Right ventricle myocardium superior (tissue), 1 donor: ENCODE data around the gene SYNRG. TPM values are rescaled to one million over a fixed set of nuclear protein-coding genes. Genes with fewer than 3 reads are reported as not detected.

Experiments used
- ATAC-seq: fragments of 200-7000 bp; cut with Tn5 transposase; one replicate; pipeline ENCODE4 v1.9.1; 2020; ENCODE audit warnings: mild to moderate bottlenecking; ENCODE audit not compliant: poor library complexity
- DNase-seq: peaks from one replicate; pipeline ENCODE4 v3.0.0-alpha.2; 2020
- intact Hi-C: fragments of 100-400 bp; cut with DNase I; formaldehyde crosslinking; loops from one replicate; pipeline ENCODE4 v1.11.2; 2022
- total RNA-seq: library from RNA; stranded (reverse); fragmentation: NEBNext Ultra II Directional; extraction: Animal tissue kit (Norgen Biotek cat#: 25700); gene quantifications from one replicate; pipeline ENCODE4 v1.2.1, GENCODE V29; 2021
- donor health status: DM: no; HTN: yes; CAD: no; lungs with severe emphysema.

SYNRG gene
- total RNA-seq, 1 donor from 2014 or later, result 32.6 TPM

DNA sequence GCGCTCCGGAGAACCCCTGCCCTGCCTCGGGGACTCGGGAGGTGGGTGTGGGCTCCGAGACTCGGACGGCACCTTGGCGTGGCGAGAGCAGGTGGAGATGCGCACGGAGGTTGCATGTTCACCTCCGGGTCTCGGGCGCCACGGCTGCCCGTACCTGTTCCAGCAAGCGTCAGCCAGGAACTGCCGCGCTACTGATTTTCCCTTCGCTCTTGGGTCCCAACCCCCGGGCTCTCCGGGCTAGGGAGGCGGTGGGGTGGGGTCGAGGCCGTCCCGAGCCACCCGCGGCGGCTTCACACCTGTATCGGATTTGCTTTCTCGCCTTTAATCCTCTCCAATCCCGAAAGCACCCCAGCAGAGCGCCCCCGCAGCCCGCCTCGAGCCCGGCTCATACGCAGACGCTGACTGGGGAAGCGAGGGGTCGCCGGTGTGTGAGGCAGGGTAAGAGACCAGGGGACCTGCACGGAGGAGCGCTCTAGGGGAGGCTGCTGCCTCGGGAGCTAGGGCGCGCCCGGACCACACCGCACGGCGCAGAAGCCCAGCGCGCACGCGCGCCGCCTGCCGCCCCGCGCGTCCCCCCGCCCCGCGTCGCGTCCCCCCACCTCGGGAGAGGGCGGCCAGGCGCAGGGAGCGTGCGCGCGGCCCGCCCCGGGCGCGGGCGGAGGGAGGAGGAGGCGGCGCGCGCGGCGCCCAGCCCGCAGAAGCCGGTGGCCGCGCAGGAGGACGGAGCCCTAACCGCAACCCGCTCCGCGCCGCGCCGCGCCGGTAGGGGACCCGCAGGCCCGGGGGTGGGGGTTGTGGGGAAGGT is 119.8 kb downstream of the SYNRG start, which contains the start of gene DUSP14:
Gene DUSP14 (plus strand): TSS at position 695 of the 805 bp plus-strand sequence. CDS start 22,382 bp downstream, outside the sequence.
- peak; percentile 87 for DNase-seq
- intact Hi-C loops, result no loop called here
- peak; percentile 89 for ATAC-seq

DNA sequence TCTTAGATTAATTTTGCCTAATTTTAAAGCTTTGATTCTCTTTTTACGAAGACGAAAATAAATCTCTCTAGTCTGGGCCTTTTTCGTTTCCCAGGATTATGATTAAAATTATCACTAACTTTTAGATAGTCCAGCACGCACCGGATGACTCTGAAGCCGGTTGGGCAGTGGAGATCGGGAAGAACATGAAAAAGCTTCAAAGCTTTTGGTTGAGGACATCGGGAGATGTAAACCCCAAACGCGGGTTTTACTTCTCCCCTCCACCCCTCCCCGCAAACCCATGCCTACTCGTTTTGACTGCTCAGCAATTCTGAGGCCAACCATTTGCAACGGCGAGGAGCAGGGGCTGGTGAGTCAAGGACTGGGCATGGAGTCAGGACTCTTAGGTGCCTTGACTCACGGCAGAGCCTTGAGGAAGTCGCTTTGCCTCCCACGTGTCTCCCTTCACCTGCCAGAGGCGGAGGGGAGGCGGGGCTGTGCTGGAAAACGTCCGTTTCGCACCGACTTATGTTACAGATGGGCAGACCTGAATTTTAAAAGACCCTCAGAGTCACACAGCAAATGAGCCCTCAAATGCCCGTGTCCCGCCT is 120.5 kb downstream of the SYNRG start:
- intact Hi-C loops, result no loop called here
- DNase-seq (peak; percentile 66), ATAC-seq (peak; percentile 47)

DNA sequence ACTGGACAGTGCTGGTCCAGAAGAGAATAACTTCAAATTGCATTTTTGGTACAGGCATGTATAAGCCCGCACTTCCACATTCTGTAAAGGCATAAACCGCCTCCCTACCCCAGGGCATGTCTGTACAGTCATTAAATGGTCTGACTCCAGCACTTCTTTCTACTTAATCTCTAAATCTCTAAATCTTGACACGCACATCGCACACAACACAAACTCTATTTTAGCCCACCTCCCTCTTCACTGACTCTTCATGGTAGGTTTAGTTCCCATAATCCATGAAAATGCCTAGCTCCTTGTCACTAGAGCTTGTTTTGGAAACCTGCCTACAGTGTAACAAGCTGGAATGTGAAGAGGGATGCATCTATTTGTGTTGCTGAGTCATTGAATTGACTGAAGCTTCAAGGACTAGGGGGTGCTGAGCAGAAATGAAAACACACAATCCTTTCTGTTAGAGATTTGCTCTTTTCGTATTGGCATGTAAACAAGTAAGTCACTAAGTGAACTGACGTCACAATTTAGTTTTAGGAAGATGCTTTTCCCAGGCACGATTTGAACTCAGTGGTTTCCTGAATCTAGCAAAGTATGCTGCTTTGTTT is 121.1 kb downstream of the SYNRG start:
- intact Hi-C loops, result no loop called here
- peak; percentile 42 for ATAC-seq
- DNase-seq, result no peak

DNA sequence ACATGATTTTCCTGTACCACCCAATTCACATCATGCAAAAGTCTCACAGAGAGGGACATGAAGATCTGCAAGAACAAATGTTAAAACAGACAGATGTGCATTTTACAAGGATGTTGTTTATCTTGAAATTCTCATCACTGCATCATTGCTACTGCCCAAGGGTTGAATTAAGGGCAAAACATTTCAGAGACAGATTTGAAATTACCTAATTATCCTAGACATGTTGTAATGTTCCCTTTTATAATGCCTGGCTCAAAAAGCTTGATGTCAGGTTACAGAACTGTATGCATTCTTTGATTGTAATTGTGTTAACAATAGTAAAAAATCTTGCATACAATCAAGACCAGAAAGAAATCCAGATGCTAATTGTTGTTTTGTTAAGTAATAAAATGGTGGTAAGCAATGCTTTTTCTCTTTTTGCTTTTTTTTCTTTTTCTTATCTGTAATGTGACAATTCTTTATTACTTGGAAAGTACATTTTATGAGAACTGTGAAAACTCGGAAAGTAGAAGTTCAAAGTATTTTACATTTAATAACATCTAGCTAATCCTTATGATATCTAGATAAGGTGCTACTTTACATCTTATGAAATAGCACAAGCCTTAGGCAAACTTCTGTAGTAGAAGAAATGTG is 123.2 kb downstream of the SYNRG start:
- DNase-seq (no peak), ATAC-seq (no peak)
- intact Hi-C loops, result no loop called here

DNA sequence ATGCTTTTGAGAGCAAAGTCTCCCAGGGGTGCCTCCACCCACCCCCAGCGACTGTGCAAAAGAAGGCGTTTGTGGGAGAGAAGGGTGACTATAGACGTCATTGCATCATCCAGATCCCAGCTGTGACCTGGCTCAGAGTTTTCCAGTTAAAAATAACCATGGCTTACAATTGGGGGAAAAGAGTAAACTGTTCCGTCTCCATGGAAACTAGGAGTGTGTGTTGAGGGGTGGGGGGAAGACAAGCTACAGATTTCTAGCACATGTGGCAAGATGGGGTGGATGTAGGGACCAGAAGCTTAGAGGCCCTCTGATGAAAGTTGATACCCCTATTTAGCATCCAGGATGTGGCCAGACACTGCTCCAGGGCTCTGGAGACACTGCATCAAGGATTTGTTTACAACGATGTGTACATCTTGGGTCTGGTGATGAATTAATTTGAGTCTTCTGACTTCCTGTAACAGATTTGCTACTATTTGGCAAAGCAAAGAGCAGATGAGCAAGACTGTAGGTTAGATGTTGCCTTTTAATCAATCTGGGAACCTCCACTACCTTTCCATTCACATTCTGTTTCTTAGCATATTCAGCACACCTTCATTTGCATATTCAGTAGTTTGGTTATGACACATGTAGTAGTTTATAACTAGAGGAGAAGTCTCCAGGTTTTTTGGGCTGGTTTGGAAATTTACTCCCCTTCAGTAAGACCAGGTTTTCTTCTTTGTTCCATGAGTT is 125.7 kb downstream of the SYNRG start:
- intact Hi-C loops, result no loop called here
- DNase-seq (no peak), ATAC-seq (peak; percentile 33)

DNA sequence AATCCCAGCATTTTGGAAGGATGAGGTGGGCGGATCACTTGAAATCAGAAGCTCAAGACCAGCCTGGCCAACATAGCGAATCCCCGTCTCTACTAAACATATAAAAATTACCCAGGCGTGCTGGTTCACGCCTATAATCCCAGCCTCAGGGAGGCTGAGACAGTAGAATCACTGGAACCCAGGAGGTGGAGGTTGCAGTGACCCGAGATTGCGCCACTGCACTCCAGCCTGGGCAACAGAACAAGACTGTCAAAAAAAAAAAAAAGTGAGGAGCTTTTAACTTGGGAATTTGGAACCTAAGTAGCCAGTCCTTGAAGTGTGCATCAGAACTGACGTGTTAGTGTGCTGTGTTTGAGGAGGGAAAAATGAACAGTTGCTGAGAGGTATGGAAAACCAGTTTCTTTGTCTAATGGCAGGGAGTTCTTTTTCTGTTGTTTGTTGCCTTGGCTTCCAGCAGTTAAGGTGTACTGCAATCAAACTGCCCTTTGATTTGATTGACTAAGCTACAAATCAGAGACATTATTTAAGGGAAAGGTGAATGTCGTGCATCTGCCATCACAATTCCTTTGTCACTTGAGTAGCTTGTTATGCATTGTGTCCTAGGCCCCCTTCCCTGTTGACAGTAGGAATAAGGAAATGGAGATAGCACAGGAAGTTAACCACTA is 128.1 kb downstream of the SYNRG start:
- DNase-seq, result no peak
- no peak for ATAC-seq
- intact Hi-C loops, result no loop called here

DNA sequence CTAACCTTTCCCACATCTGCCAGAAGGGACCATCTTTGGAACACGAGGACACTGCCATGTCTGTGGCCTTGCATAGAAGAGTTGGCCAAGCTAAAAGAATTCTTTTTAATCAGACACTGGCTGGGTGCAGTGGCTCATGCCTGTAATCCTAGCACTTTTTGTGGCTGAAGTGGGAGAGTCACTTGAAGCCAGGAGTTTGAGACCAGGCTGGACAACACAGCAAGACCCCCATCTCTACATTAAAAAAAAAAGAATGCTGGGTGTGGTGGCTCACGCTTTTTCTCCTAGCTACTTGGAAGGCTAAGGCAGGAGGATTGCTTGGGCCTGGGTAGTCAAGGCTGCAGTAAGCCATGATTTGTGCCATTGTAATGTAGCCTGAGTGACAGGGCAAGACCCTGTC is 128.8 kb downstream of the SYNRG start:
- ATAC-seq, result no peak
- intact Hi-C loops, result no loop called here
- DNase-seq, result no peak

DNA sequence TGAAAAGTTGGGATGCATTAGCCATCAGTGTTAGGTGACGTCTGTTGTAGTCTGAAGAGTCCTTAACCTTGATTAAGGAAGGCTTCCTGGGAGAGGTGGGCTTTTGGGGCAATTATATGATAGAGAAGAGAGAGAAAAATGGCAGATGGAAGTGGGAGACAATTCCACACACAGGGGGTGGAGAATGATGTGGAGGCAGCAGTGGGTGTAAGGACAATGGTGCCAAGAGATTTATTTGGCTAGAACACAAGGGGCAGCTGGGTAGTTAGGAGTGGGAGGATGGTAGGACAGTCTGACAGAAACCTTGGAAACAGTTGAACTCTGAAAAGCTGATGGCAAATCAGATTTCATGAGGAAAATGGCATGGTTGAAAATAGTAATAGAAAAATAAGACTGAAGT is 130.2 kb downstream of the SYNRG start:
- intact Hi-C loops, result no loop called here
- ATAC-seq, result no peak

DNA sequence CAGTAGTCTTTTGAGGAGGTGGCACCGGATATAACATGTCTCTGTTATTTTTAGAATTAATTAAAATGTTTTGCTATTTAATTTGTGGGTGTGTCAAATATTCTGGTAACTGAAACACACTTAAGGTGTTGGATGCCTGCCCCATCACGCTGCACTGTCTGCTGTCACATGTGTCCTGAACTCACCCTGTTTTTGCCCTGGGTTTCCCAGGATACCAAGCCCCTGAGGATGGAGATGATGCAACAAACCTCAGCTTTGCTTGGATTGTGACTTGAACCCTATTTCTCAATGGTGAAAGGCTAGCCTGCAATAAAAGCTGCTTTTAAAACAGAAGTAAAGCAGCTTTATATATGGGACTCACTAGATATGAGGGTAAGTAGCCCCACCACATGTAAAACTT is 131.0 kb downstream of the SYNRG start:
- DNase-seq (peak; percentile 74), ATAC-seq (peak; percentile 82)
- intact Hi-C loops, result no loop called here

More for the DNA sequence above, 130.2 kb downstream of the SYNRG start:
- DNase-seq, result no peak

DNA sequence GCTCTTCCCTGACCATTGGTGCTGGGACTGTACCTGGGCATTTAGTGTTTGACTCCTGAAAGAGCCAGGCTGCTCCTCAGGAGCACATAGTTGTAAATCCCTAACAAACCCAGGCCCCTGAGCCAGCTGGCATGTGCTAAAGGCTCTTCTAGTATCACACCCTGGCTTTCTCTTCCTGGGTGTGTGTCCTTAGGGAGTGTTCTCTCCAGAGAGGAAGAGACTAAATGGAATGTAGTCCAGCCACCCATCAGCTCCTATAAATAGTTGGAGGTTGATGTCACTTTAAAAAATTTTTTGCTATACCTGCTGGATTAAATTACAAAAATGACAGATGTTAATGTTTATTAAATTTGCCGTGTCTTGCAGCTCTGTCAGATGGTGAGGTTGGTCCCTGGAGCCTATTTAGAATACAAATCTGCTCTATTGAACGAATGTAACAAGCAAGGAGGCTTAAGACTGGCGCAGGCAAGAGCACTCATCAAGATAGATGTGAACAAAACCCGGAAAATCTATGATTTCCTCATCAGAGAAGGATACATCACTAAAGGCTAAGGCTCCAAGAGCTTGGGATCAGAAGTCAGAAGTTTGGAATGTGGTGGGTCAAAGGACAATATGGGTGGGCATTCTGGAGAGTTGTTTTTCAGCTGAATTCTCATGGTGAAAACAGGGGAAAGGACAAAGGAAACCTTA is 132.6 kb downstream of the SYNRG start:
- no peak for DNase-seq
- intact Hi-C loops, result no loop called here
- peak; percentile 85 for ATAC-seq

DNA sequence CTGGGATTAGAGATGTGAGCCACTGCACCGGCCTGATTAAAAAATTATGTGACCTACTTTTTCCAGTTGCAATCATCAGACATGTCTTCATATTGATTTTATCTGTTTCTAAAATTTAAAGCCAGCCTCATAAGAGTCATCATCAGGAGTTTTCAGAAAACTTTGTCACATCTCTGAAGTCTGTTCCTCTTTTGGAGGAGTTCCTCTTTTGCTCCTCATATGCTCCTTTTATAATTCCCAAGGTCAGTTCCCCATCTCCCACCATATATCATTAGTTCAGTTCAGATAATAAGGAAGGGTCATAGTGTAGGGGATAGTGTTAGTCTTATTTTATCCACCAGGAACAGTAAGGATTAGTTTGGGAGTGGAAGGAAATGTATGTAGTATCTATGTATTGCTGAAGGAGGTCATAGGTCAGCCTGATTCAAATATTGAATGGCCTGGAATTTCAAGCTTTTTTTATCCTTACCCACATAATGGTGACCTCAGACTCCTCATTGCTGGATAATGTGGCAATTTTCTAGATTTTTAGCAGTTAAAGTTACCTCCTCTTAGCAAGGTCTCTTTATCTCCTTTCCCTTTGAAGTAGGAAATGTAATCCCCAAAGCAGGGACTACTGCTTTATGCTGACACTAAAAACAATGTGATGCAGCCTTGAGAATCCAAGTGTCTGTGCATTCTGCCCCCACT is 133.3 kb downstream of the SYNRG start:
- intact Hi-C loops, result no loop called here
- DNase-seq (no peak), ATAC-seq (no peak)

DNA sequence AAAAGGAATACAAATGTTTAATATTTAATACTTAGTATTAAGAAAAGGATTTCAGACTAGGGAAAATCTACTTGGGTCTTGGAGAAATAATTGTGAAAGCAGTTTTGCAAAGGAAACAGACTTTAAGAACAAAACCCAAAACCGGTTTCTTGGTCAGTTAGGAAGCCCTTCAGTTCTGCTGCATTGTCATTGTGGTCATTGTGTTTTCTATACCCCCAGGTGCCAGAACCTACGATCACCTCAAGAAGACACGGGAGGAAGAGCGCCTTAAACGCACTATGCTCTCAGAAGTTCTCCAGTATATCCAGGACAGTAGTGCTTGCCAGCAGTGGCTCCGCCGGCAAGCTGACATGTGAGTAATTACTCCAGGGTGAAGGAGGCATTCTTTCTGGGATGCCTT is 139.0 kb downstream of the SYNRG start:
- intact Hi-C loops, result no loop called here
- ATAC-seq (no peak), DNase-seq (no peak)

DNA sequence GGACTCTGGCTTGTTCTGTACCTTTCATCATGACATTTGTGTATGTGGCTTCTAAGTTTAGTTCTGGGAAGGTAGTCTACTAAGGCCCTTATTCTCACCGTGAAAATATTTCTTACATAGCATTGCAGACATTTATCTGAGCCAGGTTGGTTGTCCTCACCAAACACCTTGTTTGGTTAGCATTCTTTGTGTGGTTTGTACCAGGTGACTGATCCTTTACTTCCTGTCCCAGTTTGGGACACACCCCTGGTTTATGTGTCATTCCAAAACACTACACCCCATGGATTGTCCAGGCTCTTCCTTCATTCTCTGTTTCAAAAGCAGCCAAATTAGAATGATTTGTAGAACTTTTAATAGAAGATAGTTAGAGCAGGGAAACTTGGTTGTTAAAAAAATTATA is 142.7 kb downstream of the SYNRG start:
- intact Hi-C loops, result no loop called here
- ATAC-seq (no peak), DNase-seq (no peak)

DNA sequence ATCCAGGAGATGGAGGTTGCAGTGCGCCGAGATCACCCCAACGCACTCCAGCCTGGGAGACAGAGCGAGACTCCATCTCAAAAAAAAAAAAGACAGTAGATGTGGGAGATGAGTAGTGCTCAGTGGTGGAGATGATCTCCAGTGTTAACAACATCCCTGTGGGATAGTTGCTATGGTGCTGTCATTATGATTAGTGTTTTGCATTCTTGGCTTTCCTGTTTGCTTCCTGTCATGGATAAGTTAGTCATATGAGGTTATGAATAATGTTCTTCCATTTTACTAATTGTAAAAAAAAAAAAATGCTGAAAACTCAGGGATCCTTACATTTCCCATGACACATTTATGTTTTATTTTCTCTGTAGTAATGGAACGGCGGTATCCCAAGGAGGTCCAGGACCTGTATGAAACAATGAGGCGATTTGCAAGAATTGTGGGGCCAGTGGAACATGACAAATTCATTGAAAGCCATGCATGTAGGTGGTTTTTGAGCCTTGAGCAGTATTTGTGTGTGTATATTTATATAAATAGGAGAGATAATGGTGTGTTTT is 144.1 kb downstream of the SYNRG start:
- no peak for ATAC-seq
- intact Hi-C loops, result no loop called here

More for the DNA sequence above, 144.1 kb downstream of the SYNRG start:
- DNase-seq, result no peak
